SU-DHL-6 (cell line): Measurements from ENCODE around the gene PRMT3.

Experiments used
- H2AFZ ChIP-seq: fragments of 200-600 bp; sonication (generic); 2 replicates; pipeline ENCODE4 v1.6.1; 2014; ENCODE audit warnings: low read depth, mild to moderate bottlenecking, moderate library complexity, mixed read lengths, antibody characterized with exemption, low read length; ENCODE audit not compliant: severe bottlenecking
- H3F3A ChIP-seq: fragments of 200-600 bp; shearing (Covaris generic); 2 replicates; pipeline ENCODE4 v1.6.0; 2016; ENCODE audit warnings: antibody characterized with exemption, mild to moderate bottlenecking; ENCODE audit not compliant: insufficient read depth
- H3K27ac ChIP-seq: fragments of 200-600 bp; sonication (generic); 2 replicates; pipeline ENCODE4 v1.5.1; 2016; ENCODE audit warnings: low read depth, mild to moderate bottlenecking, low read length, moderate library complexity, mixed read lengths
- H3K27me3 ChIP-seq: fragments of 200-600 bp; sonication (generic), shearing (Covaris generic); 2 replicates; pipeline ENCODE4 v1.6.0; 2014; ENCODE audit warnings: mild to moderate bottlenecking, low read length
- H3K36me3 ChIP-seq: fragments of 200-600 bp; sonication (generic); 2 replicates; pipeline ENCODE4 v1.6.1; 2014; ENCODE audit warnings: mild to moderate bottlenecking, low read length, mixed read lengths
- H3K4me2 ChIP-seq: fragments of 300-600, 200-600 bp; shearing (Covaris generic), sonication (generic); 2 replicates; pipeline ENCODE4 v1.6.0; 2014; ENCODE audit warnings: low read length, low read depth, mild to moderate bottlenecking; ENCODE audit not compliant: poor library complexity, severe bottlenecking
- H3K4me3 ChIP-seq: fragments of 200-600 bp; sonication (generic); 2 replicates; pipeline ENCODE4 v1.5.1; 2014; ENCODE audit warnings: antibody characterized with exemption, low read length, mild to moderate bottlenecking, mixed read lengths; ENCODE audit not compliant: insufficient read depth, poor library complexity, severe bottlenecking
- H3K79me2 ChIP-seq: fragments of 200-600 bp; sonication (generic); 2 replicates; pipeline ENCODE4 v1.6.1; 2014; ENCODE audit warnings: mild to moderate bottlenecking, low read length, moderate library complexity; ENCODE audit not compliant: insufficient read depth
- H3K9ac ChIP-seq: fragments of 200-600 bp; sonication (generic); 2 replicates; pipeline ENCODE4 v1.7.0; 2014; ENCODE audit warnings: mild to moderate bottlenecking, low read length
- H3K9me2 ChIP-seq: fragments of 200-600 bp; sonication (generic); replicated peaks from 2 replicates; pipeline ENCODE4 v1.6.1; 2014; ENCODE audit warnings: low read length; ENCODE audit not compliant: insufficient read depth
- H3K9me3 ChIP-seq: fragments of 200-600 bp; sonication (generic); 2 replicates; pipeline ENCODE4 v1.6.1; 2014; ENCODE audit warnings: low read length, mixed read lengths; ENCODE audit not compliant: insufficient read depth
- H4K20me1 ChIP-seq: fragments of 200-600 bp; sonication (generic); 2 replicates; pipeline ENCODE4 v1.6.1; 2014; ENCODE audit warnings: low read depth, mild to moderate bottlenecking, antibody characterized with exemption, low read length, moderate library complexity, mixed read lengths
- EZH2phosphoT487 ChIP-seq: fragments of 200-600 bp; sonication (generic), shearing (Covaris generic); conservative IDR thresholded peaks from 2 replicates; pipeline ENCODE4 v1.6.1; 2018; ENCODE audit warnings: mild to moderate bottlenecking, antibody characterized with exemption, low read length, moderate library complexity, mixed read lengths
- TF ChIP-seq, protein P1 (sequence below): fragments of 200-600 bp; sonication (generic); IDR thresholded peaks from one replicate; pipeline ENCODE4 v1.5.1; 2017; ENCODE audit warnings: antibody characterized with exemption, mild to moderate bottlenecking, low read length, moderate library complexity; ENCODE audit not compliant: insufficient read depth, poor library complexity, severe bottlenecking

Gene PRMT3

DNA sequence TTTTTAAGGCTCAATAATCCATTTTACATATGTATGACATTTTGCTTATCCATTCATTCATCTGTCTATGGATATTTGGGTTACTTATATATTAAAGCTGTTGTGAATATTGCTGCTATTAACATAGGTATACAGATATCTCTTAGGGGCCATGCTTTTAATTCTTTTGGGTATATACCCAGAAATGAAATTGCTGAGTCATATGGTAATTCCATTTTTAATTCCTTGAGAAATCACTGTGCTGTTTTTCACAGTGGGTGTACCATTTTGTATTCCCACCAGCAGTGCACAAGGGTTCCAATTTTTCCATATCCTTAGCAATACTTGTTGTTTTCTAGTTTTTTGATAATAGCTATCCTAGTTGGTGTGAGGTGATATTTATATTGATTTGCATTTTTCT lies 19.0 kb downstream of the PRMT3 start:
- Histone ChIP-seq H4K20me1 (0 out of 2 replicates have a peak, but pooled peaks cover 4% of the 10 kb centered on the region), H3K9ac (no peak overlapping the region), H3K27me3 (no peaks in the 10 kb centered on the region), H2AFZ (no peak overlapping the region), H3K36me3 (peaks cover 84% of the 10 kb centered on the region), H3K9me3 (no peaks in the 10 kb centered on the region), H3K79me2 (0 out of 2 replicates have a peak, but pooled peaks cover 3% of the 10 kb centered on the region), H3K4me2 (no peak overlapping the region), H3K27ac (no peak overlapping the region), H3K9me2 (no peaks in the 10 kb centered on the region), H3K4me3 (no peak overlapping the region), H3F3A (peaks cover 9% of the 10 kb centered on the region; the same call in 1 of the 2 replicates)
- TF ChIP-seq, protein P1, sequence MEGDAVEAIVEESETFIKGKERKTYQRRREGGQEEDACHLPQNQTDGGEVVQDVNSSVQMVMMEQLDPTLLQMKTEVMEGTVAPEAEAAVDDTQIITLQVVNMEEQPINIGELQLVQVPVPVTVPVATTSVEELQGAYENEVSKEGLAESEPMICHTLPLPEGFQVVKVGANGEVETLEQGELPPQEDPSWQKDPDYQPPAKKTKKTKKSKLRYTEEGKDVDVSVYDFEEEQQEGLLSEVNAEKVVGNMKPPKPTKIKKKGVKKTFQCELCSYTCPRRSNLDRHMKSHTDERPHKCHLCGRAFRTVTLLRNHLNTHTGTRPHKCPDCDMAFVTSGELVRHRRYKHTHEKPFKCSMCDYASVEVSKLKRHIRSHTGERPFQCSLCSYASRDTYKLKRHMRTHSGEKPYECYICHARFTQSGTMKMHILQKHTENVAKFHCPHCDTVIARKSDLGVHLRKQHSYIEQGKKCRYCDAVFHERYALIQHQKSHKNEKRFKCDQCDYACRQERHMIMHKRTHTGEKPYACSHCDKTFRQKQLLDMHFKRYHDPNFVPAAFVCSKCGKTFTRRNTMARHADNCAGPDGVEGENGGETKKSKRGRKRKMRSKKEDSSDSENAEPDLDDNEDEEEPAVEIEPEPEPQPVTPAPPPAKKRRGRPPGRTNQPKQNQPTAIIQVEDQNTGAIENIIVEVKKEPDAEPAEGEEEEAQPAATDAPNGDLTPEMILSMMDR: no peak
- no peak for TF ChIP-seq EZH2phosphoT487

DNA sequence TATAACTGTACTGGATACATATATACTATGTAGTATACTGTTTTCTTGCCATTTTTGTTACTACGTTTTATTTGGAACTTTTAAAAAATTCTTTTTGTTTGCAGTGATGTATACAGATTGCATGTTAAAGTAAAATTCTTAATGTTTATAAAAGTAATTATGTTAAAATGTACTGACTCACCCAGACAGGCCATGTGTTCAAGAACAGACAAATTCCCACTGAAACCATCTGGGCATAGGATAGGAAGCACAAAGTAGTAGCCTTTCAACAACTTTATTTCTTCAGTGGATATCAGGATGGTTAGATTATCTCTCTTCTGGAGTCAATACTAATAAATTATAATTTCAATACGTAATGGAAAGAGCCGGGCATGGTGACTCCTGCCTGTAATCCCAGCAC lies 19.8 kb downstream of the PRMT3 start:
- no peaks in the 10 kb centered on the region for H3K9me3 ChIP-seq
- no peaks in the 10 kb centered on the region for H3K9me2 ChIP-seq
- peaks cover 88% of the 10 kb centered on the region for H3K36me3 ChIP-seq
- TF ChIP-seq, protein P1: no peak
- no peak for TF ChIP-seq EZH2phosphoT487
- no peak overlapping the region for H2AFZ ChIP-seq
- H3K4me2 ChIP-seq: no peak overlapping the region
- H3K27ac ChIP-seq: no peak overlapping the region
- no peak overlapping the region for H3K4me3 ChIP-seq
- H4K20me1 ChIP-seq: 0 out of 2 replicates have a peak, but pooled peaks cover 4% of the 10 kb centered on the region
- no peak overlapping the region for H3K9ac ChIP-seq
- peaks cover 2% of the 10 kb centered on the region; the same call in 1 of the 2 replicates for H3K79me2 ChIP-seq
- H3K27me3 ChIP-seq: no peaks in the 10 kb centered on the region
- H3F3A ChIP-seq: peaks cover 10% of the 10 kb centered on the region; the same call in 1 of the 2 replicates

DNA sequence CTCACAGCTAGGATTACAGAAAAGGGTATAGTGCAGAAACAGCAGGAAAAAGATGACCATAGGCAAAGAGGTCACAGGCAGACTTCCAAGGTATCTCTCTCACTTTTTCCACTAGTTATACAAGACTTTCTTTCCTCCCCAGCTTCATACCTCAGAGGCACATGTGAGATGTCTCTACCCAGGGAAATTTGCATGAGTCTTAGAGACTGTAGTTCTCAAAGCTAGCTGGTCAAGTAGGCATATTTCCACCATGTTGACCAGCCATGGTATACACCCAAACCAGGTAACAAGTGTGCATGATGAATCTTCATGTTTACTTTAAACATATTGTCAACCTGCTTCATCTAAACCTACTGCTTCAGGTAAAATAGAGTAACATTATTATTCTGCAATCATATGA lies 27.9 kb downstream of the PRMT3 start:
- Histone ChIP-seq H3K9me3 (no peaks in the 10 kb centered on the region), H3K9ac (no peak overlapping the region), H3K4me2 (no peak overlapping the region), H2AFZ (no peak overlapping the region), H3K36me3 (peaks cover 77% of the 10 kb centered on the region), H3K9me2 (no peaks in the 10 kb centered on the region), H3K4me3 (no peak overlapping the region), H3K27ac (no peak overlapping the region), H3K27me3 (no peaks in the 10 kb centered on the region), H4K20me1 (peaks cover 2% of the 10 kb centered on the region; the same call in 1 of the 2 replicates), H3F3A (peaks cover 10% of the 10 kb centered on the region; the same call in 1 of the 2 replicates), H3K79me2 (peaks cover 23% of the 10 kb centered on the region)
- TF ChIP-seq EZH2phosphoT487: no peak
- TF ChIP-seq, protein P1: no peak
